ENCODE measurements around the gene PCNX2.

DNA sequence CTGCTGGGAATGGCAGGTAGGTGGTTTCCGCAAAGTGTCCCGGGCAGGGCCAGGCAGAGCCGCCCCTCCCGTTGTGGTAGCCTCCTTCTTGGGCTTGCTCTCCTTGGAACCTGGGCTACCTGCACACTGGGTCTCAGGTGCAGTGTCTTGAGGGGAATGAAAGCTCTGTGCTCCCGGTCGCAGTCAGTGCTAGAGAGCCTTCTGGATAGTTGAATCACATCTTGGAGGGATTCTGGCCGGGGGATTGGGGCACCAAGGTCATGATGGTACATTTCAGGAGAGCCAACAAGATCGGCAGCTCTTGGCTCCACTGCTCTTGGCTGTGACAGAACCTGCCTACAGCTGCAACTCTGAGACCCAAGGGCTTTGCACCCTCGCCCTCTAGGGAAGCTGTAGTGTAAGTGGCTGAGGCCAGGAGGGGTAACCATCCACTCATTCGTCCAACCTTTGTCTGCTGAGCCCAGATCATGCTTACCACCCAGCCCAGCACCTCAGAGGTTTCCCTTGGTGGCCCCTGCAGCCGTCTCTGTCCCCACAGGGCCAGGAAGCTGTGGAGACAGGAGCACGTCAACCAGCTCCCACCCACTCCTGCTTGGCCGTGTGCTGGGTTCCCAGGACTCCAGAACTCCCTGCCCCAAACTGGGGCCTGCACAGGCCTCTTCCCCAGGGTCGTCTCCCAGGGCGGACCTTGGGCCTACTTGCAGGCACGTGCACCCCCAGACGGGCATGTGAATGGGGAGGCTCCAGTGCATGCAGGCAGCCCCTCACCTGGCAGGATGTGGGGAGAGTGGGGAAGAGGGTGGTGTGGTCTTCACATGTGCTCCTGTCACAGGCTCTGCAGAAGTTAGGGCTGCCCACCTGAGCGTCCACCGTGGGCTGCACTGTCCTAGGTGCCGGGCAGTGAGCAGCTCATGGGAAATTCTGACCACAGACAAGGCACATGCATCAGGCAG lies 305.1 kb downstream of the PCNX2 start:
- TF ChIP-seq, protein P1, sequence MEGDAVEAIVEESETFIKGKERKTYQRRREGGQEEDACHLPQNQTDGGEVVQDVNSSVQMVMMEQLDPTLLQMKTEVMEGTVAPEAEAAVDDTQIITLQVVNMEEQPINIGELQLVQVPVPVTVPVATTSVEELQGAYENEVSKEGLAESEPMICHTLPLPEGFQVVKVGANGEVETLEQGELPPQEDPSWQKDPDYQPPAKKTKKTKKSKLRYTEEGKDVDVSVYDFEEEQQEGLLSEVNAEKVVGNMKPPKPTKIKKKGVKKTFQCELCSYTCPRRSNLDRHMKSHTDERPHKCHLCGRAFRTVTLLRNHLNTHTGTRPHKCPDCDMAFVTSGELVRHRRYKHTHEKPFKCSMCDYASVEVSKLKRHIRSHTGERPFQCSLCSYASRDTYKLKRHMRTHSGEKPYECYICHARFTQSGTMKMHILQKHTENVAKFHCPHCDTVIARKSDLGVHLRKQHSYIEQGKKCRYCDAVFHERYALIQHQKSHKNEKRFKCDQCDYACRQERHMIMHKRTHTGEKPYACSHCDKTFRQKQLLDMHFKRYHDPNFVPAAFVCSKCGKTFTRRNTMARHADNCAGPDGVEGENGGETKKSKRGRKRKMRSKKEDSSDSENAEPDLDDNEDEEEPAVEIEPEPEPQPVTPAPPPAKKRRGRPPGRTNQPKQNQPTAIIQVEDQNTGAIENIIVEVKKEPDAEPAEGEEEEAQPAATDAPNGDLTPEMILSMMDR (optimal IDR thresholded peaks at IDR 0.05 in 1 of 3, IDR thresholded peaks at IDR 0.05 in 1 of 3, conservative IDR thresholded peaks at IDR 0.05 in 1 of 3; ENCODE audit: extremely low read depth in 1 of 3, insufficient read depth in 2 of 3, low read length in 3 of 3): no peak
- no peak for TF ChIP-seq EZH2 (IDR thresholded peaks at IDR 0.05; ENCODE audit: low read length)
